T-helper 1 cell (primary cell): ENCODE data around the gene PPFIA3.
"Not testable (repeated sequence)": the region's sequence is repeated elsewhere in the genome, so short reads cannot be mapped to it uniquely, and the experiment has no call there.

Experiments
- DNase-seq, 5 donors: peaks; one replicate each; pipeline ENCODE4 v3.0.0-alpha.2; 2012 to 2020

The PPFIA3 gene

GRCh38 chr19:49150106-49150943, 31.0 kb downstream of the PPFIA3 start:
- DNase-seq: peak in 4 of 5 donors; percentile 21 to 47 (median 30)

GRCh38 chr19:49150944-49151243, 31.6 kb downstream of the PPFIA3 start:
- DNase-seq: no peak

- peak in 2 of 5 donors; percentile 29 for DNase-seq
Measured at GRCh38 chr19:49151267-49152118, 32.1 kb downstream of the PPFIA3 start.

GRCh38 chr19:49152119-49152550, 32.8 kb downstream of the PPFIA3 start:
- no peak for DNase-seq

GRCh38 chr19:49153167-49153809, 33.9 kb downstream of the PPFIA3 start:
- DNase-seq: no peak

GRCh38 chr19:49154279-49154678, 34.9 kb downstream of the PPFIA3 start:
- no peak for DNase-seq

- no peak for DNase-seq
Measured at GRCh38 chr19:49155005-49155819, 35.9 kb downstream of the PPFIA3 start, which contains the start of gene HRC. HRC (minus strand) TSS chr19:49155396; CDS start chr19:49155237, 159 bp downstream.

GRCh38 chr19:49155820-49156346, 36.5 kb downstream of the PPFIA3 start:
- no peak for DNase-seq

GRCh38 chr19:49157445-49158224, 38.3 kb downstream of the PPFIA3 start, which contains the start of gene TRPM4:
TRPM4 (plus strand) TSS chr19:49157792; CDS start chr19:49157867, 75 bp downstream.
- peak in 1 of 5 donors; percentile 26 for DNase-seq

- DNase-seq: no peak
Measured at GRCh38 chr19:49160450-49161189, 41.3 kb downstream of the PPFIA3 start.

GRCh38 chr19:49161987-49162386, 42.6 kb downstream of the PPFIA3 start:
- DNase-seq: no peak

GRCh38 chr19:49165111-49165750, 45.9 kb downstream of the PPFIA3 start:
- no peak for DNase-seq

GRCh38 chr19:49165865-49166301, 46.5 kb downstream of the PPFIA3 start:
- DNase-seq: no peak

GRCh38 chr19:49167857-49168409, 48.6 kb downstream of the PPFIA3 start:
- no peak for DNase-seq

- no peak for DNase-seq
Measured at GRCh38 chr19:49168421-49168820, 49.1 kb downstream of the PPFIA3 start.

- no peak for DNase-seq
Measured at GRCh38 chr19:49173198-49173597, 53.9 kb downstream of the PPFIA3 start.

GRCh38 chr19:49180659-49181058, 61.3 kb downstream of the PPFIA3 start:
- DNase-seq: no peak

GRCh38 chr19:49182010-49182847, 62.9 kb downstream of the PPFIA3 start:
- not testable (repeated sequence) for DNase-seq
